Neural cell (in vitro differentiated cells): ENCODE measurements around the gene PPME1.

Experiments used
- EP300 ChIP-seq: fragments of 450-650 bp; conservative IDR thresholded peaks from 2 replicates; pipeline ENCODE4 v1.6.1; 2014; ENCODE audit warnings: antibody characterized with exemption, mild to moderate bottlenecking, moderate library complexity; ENCODE audit not compliant: poor library complexity, severe bottlenecking
- EZH2 ChIP-seq: fragments of 200-600, 300-800 bp; shearing (Covaris generic), sonication (generic); IDR thresholded peaks from 2 replicates; pipeline ENCODE4 v1.6.1; 2014; ENCODE audit warnings: antibody characterized with exemption, low read length, borderline replicate concordance, mild to moderate bottlenecking; ENCODE audit not compliant: insufficient read depth, poor library complexity, severe bottlenecking
- POLR2AphosphoS5 ChIP-seq: IDR thresholded peaks from 2 replicates; pipeline ENCODE4 v1.6.1; 2012
- RAD21 ChIP-seq: fragments of 450-650 bp; conservative IDR thresholded peaks from 2 replicates; pipeline ENCODE4 v1.6.1; 2014; ENCODE audit warnings: antibody characterized with exemption, mild to moderate bottlenecking, moderate library complexity
- REST ChIP-seq: IDR thresholded peaks from 2 replicates; pipeline ENCODE4 v1.6.1; 2012; ENCODE audit warnings: borderline replicate concordance
- TAF1 ChIP-seq: IDR thresholded peaks from 2 replicates; pipeline ENCODE4 v1.6.1; 2012; ENCODE audit warnings: low read depth
- TF ChIP-seq, protein P1 (sequence below): fragments of 450-650 bp; IDR thresholded peaks from 2 replicates; pipeline ENCODE4 v1.5.1; 2014; ENCODE audit warnings: antibody characterized with exemption, mild to moderate bottlenecking, moderate library complexity; ENCODE audit not compliant: poor library complexity, severe bottlenecking

DNA sequence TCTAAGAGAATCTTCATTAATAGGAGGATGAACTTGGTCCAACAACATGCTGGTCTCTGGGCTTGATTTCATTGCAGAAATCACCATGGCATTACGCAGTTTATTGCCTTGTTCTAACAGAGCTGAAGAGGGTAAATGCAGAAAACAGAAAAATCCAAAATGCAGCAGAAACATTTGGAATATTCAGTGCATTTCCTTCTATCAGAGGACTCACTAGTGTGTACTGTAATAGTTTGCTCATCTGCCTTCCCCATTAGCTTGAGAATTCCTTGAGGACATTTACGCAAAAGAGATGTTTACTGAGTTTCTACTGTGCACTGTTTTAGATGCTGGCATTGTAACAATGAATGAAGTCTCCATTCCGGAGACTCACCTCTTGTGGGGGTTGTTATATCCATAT is 37.7 kb upstream of the PPME1 start:
- TF ChIP-seq, protein P1, sequence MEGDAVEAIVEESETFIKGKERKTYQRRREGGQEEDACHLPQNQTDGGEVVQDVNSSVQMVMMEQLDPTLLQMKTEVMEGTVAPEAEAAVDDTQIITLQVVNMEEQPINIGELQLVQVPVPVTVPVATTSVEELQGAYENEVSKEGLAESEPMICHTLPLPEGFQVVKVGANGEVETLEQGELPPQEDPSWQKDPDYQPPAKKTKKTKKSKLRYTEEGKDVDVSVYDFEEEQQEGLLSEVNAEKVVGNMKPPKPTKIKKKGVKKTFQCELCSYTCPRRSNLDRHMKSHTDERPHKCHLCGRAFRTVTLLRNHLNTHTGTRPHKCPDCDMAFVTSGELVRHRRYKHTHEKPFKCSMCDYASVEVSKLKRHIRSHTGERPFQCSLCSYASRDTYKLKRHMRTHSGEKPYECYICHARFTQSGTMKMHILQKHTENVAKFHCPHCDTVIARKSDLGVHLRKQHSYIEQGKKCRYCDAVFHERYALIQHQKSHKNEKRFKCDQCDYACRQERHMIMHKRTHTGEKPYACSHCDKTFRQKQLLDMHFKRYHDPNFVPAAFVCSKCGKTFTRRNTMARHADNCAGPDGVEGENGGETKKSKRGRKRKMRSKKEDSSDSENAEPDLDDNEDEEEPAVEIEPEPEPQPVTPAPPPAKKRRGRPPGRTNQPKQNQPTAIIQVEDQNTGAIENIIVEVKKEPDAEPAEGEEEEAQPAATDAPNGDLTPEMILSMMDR, result no peak
- no peak for TF ChIP-seq EZH2
- no peak for TF ChIP-seq POLR2AphosphoS5
- TF ChIP-seq TAF1, result no peak
- no peak for TF ChIP-seq EP300
- TF ChIP-seq REST, result no peak
- no peak for TF ChIP-seq RAD21
